Prostate gland (tissue), 2 donors: ENCODE measurements around the gene C20orf144. TPM values are rescaled to one million over a fixed set of nuclear protein-coding genes. Genes with fewer than 3 reads are reported as not detected.

ENCODE experiments used
- DNase-seq: peaks from one replicate; pipeline ENCODE4 v3.0.0-alpha.2; 2019; ENCODE audit warnings: low spot score
- H3K27ac ChIP-seq, 2 donors: fragments of 200-600 bp; sonication (generic); 2 replicates each; pipeline ENCODE4 v1.5.1; 2017 to 2019
- H3K27me3 ChIP-seq: fragments of 200-600 bp; sonication (generic); replicated peaks from 2 replicates; pipeline ENCODE4 v1.5.1; 2019; ENCODE audit not compliant: insufficient read depth
- H3K36me3 ChIP-seq, 2 donors: fragments of 200-600 bp; sonication (generic); 1 replicate in 1 of 2; 2 replicates in 1 of 2; pipeline versions ENCODE4 v1.5.1 to v1.8.1; 2017 to 2019
- H3K4me1 ChIP-seq: fragments of 200-600 bp; sonication (generic); replicated peaks from 2 replicates; pipeline ENCODE4 v1.5.1; 2019
- H3K4me3 ChIP-seq, 2 donors: fragments of 200-600 bp; sonication (generic); 2 replicates each; pipeline ENCODE4 v1.5.1; 2017 to 2019
- H3K9me3 ChIP-seq: fragments of 200-600 bp; sonication (generic); 2 replicates; pipeline ENCODE4 v1.5.1; 2017
- CTCF ChIP-seq, 4 experiments: fragments of 200-600 bp in 2 of 4; fragments of 450-650 bp in 2 of 4; sonication (generic) in 2 of 4; IDR thresholded peaks; 1 replicate in 3 of 4; 2 replicates in 1 of 4; pipeline ENCODE4 v1.5.1; 2016 to 2019; ENCODE audit warnings: antibody characterized with exemption in 4 of 4, mild to moderate bottlenecking in 2 of 4, moderate library complexity in 2 of 4
- POLR2A ChIP-seq: fragments of 450-650 bp; IDR thresholded peaks from one replicate; pipeline ENCODE4 v1.6.1; 2016; ENCODE audit warnings: antibody characterized with exemption, mild to moderate bottlenecking
- POLR2AphosphoS5 ChIP-seq: sonication (generic); formaldehyde crosslinking; IDR thresholded peaks from one replicate; pipeline ENCODE4 v1.6.1; 2017; ENCODE audit warnings: antibody characterized with exemption
- WGBS: methylation state at CpG from one replicate; pipeline ENCODE4 v1.1.5; 2018; 5-methylcytosine and 5-hydroxymethylcytosine counted together
- intact Hi-C: fragments of 100-400 bp; cut with DNase I; formaldehyde crosslinking; loops from one replicate; pipeline ENCODE4 v1.14.2; 2022
- total RNA-seq, 2 donors: library from RNA; depleted of rRNA; stranded (reverse); fragments of >200 nt; gene quantifications; one replicate each; pipeline ENCODE4 v1.1.0, GENCODE V29; 2016

C20orf144 gene
- total RNA-seq, 2 donors from 2014 or later, result 0.14 to 0.91 TPM

- DNase-seq, result no peak
- Histone ChIP-seq H3K27ac (peak overlapping the region in 1 of 2 donors; percentile 2), H3K36me3 (peaks cover 3 to 8% of the 10 kb centered on the region in 2 donors), H3K9me3 (no peaks in the 10 kb centered on the region), H3K4me3 (no peak overlapping the region), H3K4me1 (no peaks in the 10 kb centered on the region), H3K27me3 (no peaks in the 10 kb centered on the region)
- intact Hi-C loops, result no loop called here
- 95% methylated on average over 21 of the region's 21 CpGs for WGBS
- TF ChIP-seq POLR2A, result no peak
- no peak for TF ChIP-seq CTCF (IDR thresholded peaks at IDR 0.05)
- TF ChIP-seq POLR2AphosphoS5, result no peak
These were observed 2.0 kb upstream of the C20orf144 start for GRCh38 chr20:33660035-33660684.

- H3K36me3 ChIP-seq, result peaks cover 3 to 8% of the 10 kb centered on the region in 2 donors
- 85% methylated on average over 7 of the region's 7 CpGs for WGBS
- no peak for DNase-seq
These were observed 1.5 kb upstream of the C20orf144 start for GRCh38 chr20:33660685-33661058.

GRCh38 chr20:33663161-33664084 lies 1.3 kb downstream of the C20orf144 start:
- peak in 2 of 4 experiments; percentile 30 to 42 for TF ChIP-seq CTCF (IDR thresholded peaks at IDR 0.05)
- peak; percentile 42 for TF ChIP-seq POLR2AphosphoS5
- peak; percentile 65 for TF ChIP-seq POLR2A

More at GRCh38 chr20:33660685-33661058, 1.5 kb upstream of the C20orf144 start:
- H3K9me3 ChIP-seq, result no peaks in the 10 kb centered on the region
- TF ChIP-seq POLR2AphosphoS5 (no peak), CTCF (IDR thresholded peaks at IDR 0.05) (no peak), POLR2A (no peak)
- H3K27ac ChIP-seq, result peak overlapping the region in 1 of 2 donors; percentile 2
- intact Hi-C loops, result no loop called here
- no peaks in the 10 kb centered on the region for H3K27me3 ChIP-seq
- H3K4me1 ChIP-seq, result no peaks in the 10 kb centered on the region
- no peak overlapping the region for H3K4me3 ChIP-seq

GRCh38 chr20:33664085-33664761 lies 2.1 kb downstream of the C20orf144 start:
- peak overlapping the region; percentile 83 to 90 for H3K27ac ChIP-seq
- peaks cover 4% of the 10 kb centered on the region for H3K4me1 ChIP-seq
- peak overlapping the region; percentile 56 to 64 for H3K4me3 ChIP-seq
- no peak for DNase-seq
- intact Hi-C loops, result no loop called here
- WGBS, result 30% methylated on average over 9 of the region's 9 CpGs
- TF ChIP-seq POLR2AphosphoS5 (no peak), CTCF (IDR thresholded peaks at IDR 0.05) (no peak), POLR2A (no peak)
- H3K9me3 ChIP-seq, result no peaks in the 10 kb centered on the region
- H3K36me3 ChIP-seq, result peaks cover 3 to 8% of the 10 kb centered on the region in 2 donors
- no peaks in the 10 kb centered on the region for H3K27me3 ChIP-seq

More at GRCh38 chr20:33663161-33664084, 1.3 kb downstream of the C20orf144 start:
- under 1% methylated on average over 61 of the region's 84 CpGs for WGBS
- Histone ChIP-seq H3K27me3 (no peaks in the 10 kb centered on the region), H3K4me1 (peaks cover 4% of the 10 kb centered on the region), H3K9me3 (no peaks in the 10 kb centered on the region), H3K4me3 (peak overlapping the region; percentile 56 to 64), H3K27ac (peak overlapping the region; percentile 83 to 90), H3K36me3 (peaks cover 3 to 8% of the 10 kb centered on the region in 2 donors)
- intact Hi-C loops, result no loop called here
- peak; percentile 79 for DNase-seq
